Kidney epithelial cell (primary cell): Measurements from ENCODE around the gene NTM. TPM values are rescaled to one million over a fixed set of nuclear protein-coding genes. Genes with fewer than 3 reads are reported as not detected.

Experiments
- DNase-seq: peaks from one replicate; pipeline ENCODE4 v3.0.0-alpha.2; 2010; ENCODE audit warnings: low read depth
- H3K27me3 ChIP-seq: 2 replicates; pipeline ENCODE4 v1.6.0; 2011; ENCODE audit warnings: low read length; ENCODE audit not compliant: control insufficient read depth, insufficient read depth
- H3K36me3 ChIP-seq: 2 replicates; pipeline ENCODE4 v1.5.1; 2011; ENCODE audit warnings: low read length; ENCODE audit not compliant: control insufficient read depth, insufficient read depth
- H3K4me3 ChIP-seq: 2 replicates; pipeline ENCODE4 v1.5.1; 2011; ENCODE audit warnings: low read depth, mild to moderate bottlenecking, control low read depth, low read length
- total RNA-seq: library from RNA; depleted of rRNA; stranded (reverse); fragments of >200 nt; gene quantifications from 2 replicates; pipeline ENCODE4 v1.2.3, GENCODE V29; 2015
- TF ChIP-seq, protein P1 (sequence below): IDR thresholded peaks from 2 replicates; pipeline ENCODE4 v1.5.1; 2011; ENCODE audit warnings: mild to moderate bottlenecking, moderate library complexity, low read length, control low read depth, inconsistent platforms; ENCODE audit not compliant: insufficient read depth, poor library complexity, severe bottlenecking

The NTM gene
- total RNA-seq, 1 donor from 2014 or later: 111 TPM

DNA sequence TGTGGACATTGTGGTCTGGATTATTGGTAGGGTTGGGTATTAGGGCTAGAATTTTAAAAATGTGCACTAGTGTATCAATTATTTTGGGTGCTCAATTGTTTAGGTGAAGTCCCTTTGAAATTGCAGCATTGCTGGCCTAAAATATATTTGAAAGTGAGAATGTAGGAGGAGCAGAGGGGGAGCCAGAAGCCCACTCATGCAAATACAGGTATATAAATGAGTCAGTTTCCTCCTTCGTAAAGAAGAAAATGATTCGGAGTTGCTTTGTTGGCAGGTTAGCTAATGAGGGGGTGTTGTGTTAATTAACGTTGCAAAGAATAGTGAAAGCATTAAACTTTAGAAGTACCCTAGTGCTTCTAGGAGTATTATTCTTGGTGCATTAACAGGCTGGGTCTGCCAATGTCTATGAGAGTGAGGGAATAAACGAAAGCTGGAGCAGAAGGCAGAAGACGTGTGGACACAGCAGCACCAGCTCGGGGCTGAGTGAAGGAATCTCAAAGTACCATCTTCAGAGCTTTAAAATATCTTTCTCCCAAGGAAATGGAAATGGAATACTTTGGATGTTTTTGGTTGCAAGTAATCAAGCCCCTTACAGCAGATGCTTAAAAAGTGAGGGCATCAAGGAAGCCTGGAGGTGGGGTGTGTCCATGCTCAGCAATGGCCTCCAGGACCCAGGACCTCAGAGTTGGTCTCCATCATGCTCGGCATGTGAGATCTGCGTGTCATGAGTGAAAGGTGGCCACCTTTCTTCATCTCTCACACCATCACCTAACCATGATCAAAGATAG lies 522.9 kb downstream of the NTM start:
- no peak for DNase-seq
- Histone ChIP-seq H3K27me3 (no peaks in the 10 kb centered on the region), H3K4me3 (no peak overlapping the region), H3K36me3 (no peaks in the 10 kb centered on the region)
- TF ChIP-seq, protein P1, sequence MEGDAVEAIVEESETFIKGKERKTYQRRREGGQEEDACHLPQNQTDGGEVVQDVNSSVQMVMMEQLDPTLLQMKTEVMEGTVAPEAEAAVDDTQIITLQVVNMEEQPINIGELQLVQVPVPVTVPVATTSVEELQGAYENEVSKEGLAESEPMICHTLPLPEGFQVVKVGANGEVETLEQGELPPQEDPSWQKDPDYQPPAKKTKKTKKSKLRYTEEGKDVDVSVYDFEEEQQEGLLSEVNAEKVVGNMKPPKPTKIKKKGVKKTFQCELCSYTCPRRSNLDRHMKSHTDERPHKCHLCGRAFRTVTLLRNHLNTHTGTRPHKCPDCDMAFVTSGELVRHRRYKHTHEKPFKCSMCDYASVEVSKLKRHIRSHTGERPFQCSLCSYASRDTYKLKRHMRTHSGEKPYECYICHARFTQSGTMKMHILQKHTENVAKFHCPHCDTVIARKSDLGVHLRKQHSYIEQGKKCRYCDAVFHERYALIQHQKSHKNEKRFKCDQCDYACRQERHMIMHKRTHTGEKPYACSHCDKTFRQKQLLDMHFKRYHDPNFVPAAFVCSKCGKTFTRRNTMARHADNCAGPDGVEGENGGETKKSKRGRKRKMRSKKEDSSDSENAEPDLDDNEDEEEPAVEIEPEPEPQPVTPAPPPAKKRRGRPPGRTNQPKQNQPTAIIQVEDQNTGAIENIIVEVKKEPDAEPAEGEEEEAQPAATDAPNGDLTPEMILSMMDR: no peak

DNA sequence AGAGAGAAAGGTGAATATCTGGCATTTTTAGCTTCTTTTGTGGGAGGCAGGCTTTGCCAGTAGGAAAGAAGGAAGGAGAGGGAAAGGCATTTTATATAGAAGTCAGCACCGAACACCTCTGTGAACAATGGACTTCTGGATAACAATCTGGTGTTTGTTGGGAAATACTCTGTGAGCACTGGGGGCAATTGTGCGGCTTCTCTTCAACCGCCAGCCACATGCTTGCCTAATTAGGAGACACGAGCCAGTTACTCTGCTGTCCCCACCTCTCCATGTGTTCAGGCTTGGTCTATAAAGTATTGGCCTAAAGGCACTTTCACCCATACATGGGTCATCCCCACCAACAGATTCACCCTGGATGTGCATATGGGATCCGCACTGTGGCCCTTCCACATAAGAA lies 523.6 kb downstream of the NTM start:
- H3K4me3 ChIP-seq: no peak overlapping the region
- DNase-seq: no peak
- H3K27me3 ChIP-seq: no peaks in the 10 kb centered on the region
- TF ChIP-seq, protein P1: no peak
- no peaks in the 10 kb centered on the region for H3K36me3 ChIP-seq

DNA sequence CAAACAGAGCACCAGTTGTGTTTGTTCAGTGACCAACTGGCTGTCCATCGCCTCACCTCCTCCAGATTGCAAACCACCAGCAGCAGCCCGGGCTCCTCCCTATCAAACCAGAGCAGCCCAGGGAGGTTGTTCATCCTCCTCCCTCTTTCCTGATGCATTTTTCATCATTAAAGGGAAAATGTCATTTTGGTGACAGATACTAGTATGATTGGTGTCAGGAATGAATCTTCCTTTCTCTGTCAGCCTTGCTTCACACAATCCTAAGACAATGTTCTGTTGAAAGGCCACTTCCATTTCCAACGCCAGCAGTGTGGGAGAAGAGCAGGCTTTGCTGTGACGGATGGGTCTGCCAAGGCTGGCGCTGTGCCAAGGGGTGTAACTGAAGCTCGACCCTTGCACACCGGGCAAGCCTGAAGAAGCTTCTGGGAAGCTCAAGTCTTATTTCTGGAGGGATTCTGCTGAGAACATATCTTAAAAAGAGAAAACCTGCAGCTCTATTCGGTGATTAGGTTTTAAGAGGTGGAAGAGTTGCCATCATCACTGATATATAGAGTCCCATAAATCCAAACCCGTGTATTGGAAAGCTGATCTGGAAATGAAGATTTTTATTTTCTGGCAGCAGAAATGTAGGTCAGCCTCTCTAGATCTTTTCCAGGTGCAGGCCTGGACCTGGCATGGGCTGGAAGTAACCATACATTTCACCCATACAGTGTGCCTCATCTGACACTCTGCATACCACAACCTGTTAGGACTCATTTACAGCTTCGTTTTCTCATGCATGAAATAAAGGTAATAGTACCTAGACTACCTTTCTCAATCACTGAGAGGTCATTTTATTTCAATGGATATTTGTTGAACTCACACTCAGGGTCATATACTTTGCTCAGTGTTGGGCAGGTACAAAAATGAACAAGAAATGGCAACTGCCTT lies 524.5 kb downstream of the NTM start:
- no peaks in the 10 kb centered on the region for H3K36me3 ChIP-seq
- H3K27me3 ChIP-seq: no peaks in the 10 kb centered on the region
- TF ChIP-seq, protein P1: no peak
- no peak for DNase-seq
- H3K4me3 ChIP-seq: no peak overlapping the region

DNA sequence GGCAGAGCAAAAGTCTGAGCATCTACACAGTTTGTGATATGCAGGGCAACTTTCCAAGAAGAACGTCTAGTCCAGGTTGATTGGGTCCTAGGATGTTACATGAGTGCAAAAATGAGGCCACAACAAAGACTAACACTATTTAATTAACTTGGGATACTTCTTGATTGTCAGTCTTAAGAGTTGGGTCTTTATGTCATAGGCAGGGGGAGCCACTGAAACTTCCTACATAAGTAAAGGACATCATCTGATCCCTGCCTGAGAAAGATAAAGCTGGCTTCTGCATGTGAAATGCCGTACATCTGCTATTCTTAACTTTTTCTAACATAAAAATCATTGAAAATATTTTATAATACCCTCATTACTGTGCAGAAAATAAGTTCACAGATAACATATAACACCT lies 525.5 kb downstream of the NTM start:
- no peak overlapping the region for H3K4me3 ChIP-seq
- H3K36me3 ChIP-seq: no peaks in the 10 kb centered on the region
- TF ChIP-seq, protein P1: no peak
- no peak for DNase-seq
- no peaks in the 10 kb centered on the region for H3K27me3 ChIP-seq

DNA sequence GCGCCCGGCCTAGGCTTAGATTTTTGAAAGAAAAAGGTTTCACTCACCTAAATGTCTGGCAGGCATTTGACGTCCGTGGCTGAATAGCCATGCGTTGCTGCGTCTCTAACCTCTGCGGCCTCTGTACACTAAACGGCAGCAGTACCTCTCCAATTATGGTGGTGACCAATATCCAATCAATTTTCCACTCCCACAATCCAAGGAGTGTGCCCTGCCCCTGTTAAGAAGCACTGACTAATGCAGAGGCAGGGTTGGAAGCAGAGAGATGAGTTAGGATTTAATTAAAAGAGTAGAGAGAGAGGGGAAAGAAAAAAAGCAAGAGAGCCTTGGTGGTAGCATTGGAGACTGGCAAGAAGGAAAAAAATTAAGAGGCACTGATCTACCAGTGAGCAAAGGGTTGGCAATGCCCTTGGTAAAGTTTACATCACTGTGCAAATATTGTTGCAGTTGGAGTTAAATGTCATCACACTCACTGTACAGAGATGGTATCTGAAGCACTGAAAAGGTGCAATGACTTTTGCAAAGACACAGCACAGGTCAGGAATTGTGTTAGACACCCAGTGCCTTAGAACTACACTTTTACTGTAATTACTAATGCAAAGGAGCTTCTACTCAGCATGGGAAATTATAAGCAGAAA lies 526.7 kb downstream of the NTM start:
- H3K36me3 ChIP-seq: no peaks in the 10 kb centered on the region
- no peak overlapping the region for H3K4me3 ChIP-seq
- no peak for DNase-seq
- H3K27me3 ChIP-seq: no peaks in the 10 kb centered on the region
- TF ChIP-seq, protein P1: no peak
